Ishikawa (cell line): ENCODE results near the gene TMEM119.

Experiments
- CEBPB ChIP-seq: IDR thresholded peaks from 2 replicates; pipeline ENCODE4 v1.6.1; 2012
- EP300 ChIP-seq: IDR thresholded peaks from 2 replicates; pipeline ENCODE4 v1.6.1; 2012; ENCODE audit warnings: borderline replicate concordance
- FOXM1 ChIP-seq: IDR thresholded peaks from 2 replicates; pipeline ENCODE4 v1.6.1; 2012; ENCODE audit warnings: low read depth, borderline replicate concordance
- NFIC ChIP-seq: IDR thresholded peaks from 2 replicates; pipeline ENCODE4 v1.6.1; 2012
- RAD21 ChIP-seq: IDR thresholded peaks from 2 replicates; pipeline ENCODE4 v1.6.1; 2012; ENCODE audit warnings: low read depth
- TCF12 ChIP-seq: IDR thresholded peaks from 2 replicates; pipeline ENCODE4 v1.6.1; 2012; ENCODE audit warnings: low read depth
- YY1 ChIP-seq: IDR thresholded peaks from 2 replicates; pipeline ENCODE4 v1.6.1; 2012; ENCODE audit warnings: low read depth
- ZBTB7A ChIP-seq: IDR thresholded peaks from 2 replicates; pipeline ENCODE4 v1.6.1; 2012; ENCODE audit warnings: low read depth
- TF ChIP-seq, protein P1 (sequence below): IDR thresholded peaks from 2 replicates; pipeline ENCODE4 v1.6.1; 2012

DNA sequence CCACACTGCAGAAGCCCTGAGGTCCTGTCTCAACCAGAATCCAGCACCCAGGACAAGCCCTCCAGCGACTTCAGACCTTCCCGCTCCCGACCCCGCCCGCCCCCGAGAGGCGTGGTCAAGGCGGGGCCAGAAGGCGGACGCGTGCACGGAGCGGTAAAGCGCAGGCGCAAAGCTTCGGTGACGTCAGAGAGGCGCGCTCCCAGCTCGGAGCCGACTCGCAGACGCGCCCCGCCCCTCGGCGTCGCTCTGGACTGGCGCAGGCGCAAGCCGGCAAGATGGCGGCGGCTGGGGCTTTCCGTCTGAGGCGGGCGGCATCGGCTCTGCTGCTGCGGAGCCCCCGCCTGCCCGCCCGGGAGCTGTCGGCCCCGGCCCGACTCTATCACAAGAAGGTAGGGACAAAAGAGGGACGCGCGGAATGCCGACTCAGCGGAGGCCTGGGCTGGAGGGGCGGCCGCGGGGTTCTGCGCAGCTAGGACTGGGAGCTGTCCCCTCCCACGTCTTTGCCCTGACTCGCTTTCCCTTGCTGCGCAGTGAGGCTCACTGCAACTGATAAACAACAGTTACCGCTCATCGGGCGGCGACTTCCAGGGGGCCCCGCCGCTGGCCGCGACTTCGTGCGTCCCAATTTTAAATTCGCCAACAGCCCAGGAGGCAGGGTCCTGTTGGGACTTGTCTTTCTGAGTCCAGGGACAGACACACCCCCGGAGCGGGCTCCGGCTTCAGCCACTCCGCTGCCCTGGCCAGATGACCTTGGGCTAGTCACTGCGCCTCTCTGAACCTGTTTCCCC lies 35.3 kb downstream of the TMEM119 start, which contains the start of gene ISCU:
- peak; percentile 94 for TF ChIP-seq YY1
- TF ChIP-seq, protein P1, sequence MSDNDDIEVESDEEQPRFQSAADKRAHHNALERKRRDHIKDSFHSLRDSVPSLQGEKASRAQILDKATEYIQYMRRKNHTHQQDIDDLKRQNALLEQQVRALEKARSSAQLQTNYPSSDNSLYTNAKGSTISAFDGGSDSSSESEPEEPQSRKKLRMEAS = peak; percentile 65; the same call in 1 of the 2 replicates
- TF ChIP-seq RAD21 = no peak
- TF ChIP-seq NFIC = no peak
- no peak for TF ChIP-seq EP300
- TF ChIP-seq FOXM1 = no peak
- TF ChIP-seq ZBTB7A = no peak
- TF ChIP-seq CEBPB = no peak
- peak; percentile 8; the same call in 1 of the 2 replicates for TF ChIP-seq TCF12
